Right atrium auricular region (tissue), 2 donors: ENCODE results near the gene NKAPD1. TPM values are rescaled to one million over a fixed set of nuclear protein-coding genes. Genes with fewer than 3 reads are reported as not detected.
A peak's percentile ranks its signal among the peaks of the same experiment; 100 is the strongest.
"Not testable (repeated sequence)": the region's sequence is repeated elsewhere in the genome, so short reads cannot be mapped to it uniquely, and the experiment has no call there.

ENCODE experiments used
- DNase-seq: peaks from one replicate; pipeline ENCODE4 v3.0.0-alpha.2; 2019; ENCODE audit warnings: low spot score
- H3K27ac ChIP-seq, 2 donors: fragments of 200-600 bp; sonication (generic); 1 replicate in 1 of 2; 2 replicates in 1 of 2; pipeline ENCODE4 v1.5.1; 2016 to 2019
- H3K27me3 ChIP-seq, 2 donors: fragments of 200-600 bp; sonication (generic); one replicate each; pipeline versions ENCODE4 v1.5.1 to v1.6.0; 2017 to 2019
- H3K36me3 ChIP-seq: fragments of 200-600 bp; sonication (generic); one replicate; pipeline ENCODE4 v1.5.1; 2016
- H3K4me1 ChIP-seq, 2 donors: fragments of 200-600 bp; sonication (generic); one replicate each; pipeline versions ENCODE4 v1.5.1 to v1.6.0; 2017 to 2019
- H3K4me3 ChIP-seq, 2 donors: fragments of 200-600 bp; sonication (generic); 1 replicate in 1 of 2; 2 replicates in 1 of 2; pipeline ENCODE4 v1.5.1; 2017 to 2019; ENCODE audit warnings: mild to moderate bottlenecking in 1 of 2, moderate library complexity in 1 of 2
- H3K9me3 ChIP-seq, 2 donors: fragments of 200-600 bp; sonication (generic); one replicate each; pipeline ENCODE4 v1.5.1; 2019
- total RNA-seq, 2 donors: library from RNA; depleted of rRNA; stranded (reverse); fragments of >200 nt; gene quantifications; one replicate each; pipeline ENCODE4 v1.1.0, GENCODE V29; 2016
- TF ChIP-seq, protein P1 (sequence below), 2 donors: fragments of 200-600 bp; sonication (generic); IDR thresholded peaks; one replicate each; pipeline ENCODE4 v1.5.1; 2019; ENCODE audit warnings: antibody characterized with exemption in 2 of 2

Gene NKAPD1
- total RNA-seq, 2 donors from 2014 or later: 4.4 to 7.0 TPM

DNA sequence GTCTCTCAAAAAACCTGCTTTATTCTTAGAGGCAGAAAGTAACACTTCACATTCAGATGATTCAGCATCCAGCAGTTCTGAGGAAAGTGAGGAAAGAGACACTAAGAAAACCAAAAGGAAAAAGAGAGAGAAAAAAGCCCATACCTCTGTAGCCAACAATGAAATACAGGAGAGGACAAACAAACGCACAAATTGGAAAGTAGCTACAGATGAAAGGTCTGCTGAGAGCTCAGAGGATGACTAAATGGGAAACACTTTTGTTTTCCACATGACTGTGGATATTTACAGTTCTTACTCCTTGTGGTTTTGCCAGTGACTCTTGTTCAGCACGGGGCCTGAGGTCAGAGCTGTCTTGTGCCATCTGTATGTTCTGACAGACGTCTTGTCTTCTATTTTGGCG lies 8.6 kb downstream of the NKAPD1 start:
- Histone ChIP-seq H3K4me3 (no peak overlapping the region), H3K27me3 (no peaks in the 10 kb centered on the region), H3K9me3 (no peaks in the 10 kb centered on the region), H3K27ac (no peak overlapping the region), H3K4me1 (peaks cover 0 to 14% of the 10 kb centered on the region in 2 donors), H3K36me3 (peaks cover 76% of the 10 kb centered on the region)
- TF ChIP-seq, protein P1, sequence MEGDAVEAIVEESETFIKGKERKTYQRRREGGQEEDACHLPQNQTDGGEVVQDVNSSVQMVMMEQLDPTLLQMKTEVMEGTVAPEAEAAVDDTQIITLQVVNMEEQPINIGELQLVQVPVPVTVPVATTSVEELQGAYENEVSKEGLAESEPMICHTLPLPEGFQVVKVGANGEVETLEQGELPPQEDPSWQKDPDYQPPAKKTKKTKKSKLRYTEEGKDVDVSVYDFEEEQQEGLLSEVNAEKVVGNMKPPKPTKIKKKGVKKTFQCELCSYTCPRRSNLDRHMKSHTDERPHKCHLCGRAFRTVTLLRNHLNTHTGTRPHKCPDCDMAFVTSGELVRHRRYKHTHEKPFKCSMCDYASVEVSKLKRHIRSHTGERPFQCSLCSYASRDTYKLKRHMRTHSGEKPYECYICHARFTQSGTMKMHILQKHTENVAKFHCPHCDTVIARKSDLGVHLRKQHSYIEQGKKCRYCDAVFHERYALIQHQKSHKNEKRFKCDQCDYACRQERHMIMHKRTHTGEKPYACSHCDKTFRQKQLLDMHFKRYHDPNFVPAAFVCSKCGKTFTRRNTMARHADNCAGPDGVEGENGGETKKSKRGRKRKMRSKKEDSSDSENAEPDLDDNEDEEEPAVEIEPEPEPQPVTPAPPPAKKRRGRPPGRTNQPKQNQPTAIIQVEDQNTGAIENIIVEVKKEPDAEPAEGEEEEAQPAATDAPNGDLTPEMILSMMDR (IDR thresholded peaks at IDR 0.05): no peak
- DNase-seq: no peak

DNA sequence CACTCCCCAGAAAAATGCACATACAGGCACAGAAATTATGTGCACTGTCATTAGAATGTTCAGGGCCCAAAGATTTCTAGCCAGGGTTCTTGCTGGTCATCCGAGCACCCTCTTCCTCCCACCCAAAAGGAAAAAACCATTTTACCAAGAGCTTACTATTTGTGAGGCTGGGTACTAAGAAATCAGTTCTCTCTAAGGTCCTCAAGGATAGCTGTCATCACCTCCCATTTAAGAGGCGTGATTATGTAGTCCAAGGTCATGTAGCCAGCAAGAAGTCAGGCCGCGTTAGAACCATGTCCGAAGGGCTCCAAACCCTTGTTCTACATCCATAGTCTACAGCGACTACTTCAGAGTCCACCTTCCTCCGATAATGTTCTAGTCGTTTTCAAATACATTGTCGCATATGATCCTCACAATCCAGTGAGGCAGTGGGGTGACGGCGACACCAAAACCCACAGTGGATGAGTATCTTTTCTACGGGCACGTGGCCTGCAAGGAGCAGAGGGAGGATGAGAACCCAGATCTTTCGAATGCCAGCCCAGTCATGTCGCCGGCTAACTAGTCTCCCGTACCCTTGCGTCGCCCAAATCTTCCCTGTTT lies 11.8 kb downstream of the NKAPD1 start:
- H3K27me3 ChIP-seq: no peaks in the 10 kb centered on the region
- no peak for DNase-seq
- peaks cover 76% of the 10 kb centered on the region for H3K36me3 ChIP-seq
- H3K4me3 ChIP-seq: peak overlapping the region; percentile 87 to 90
- peaks cover 0 to 35% of the 10 kb centered on the region in 2 donors for H3K4me1 ChIP-seq
- H3K9me3 ChIP-seq: no peaks in the 10 kb centered on the region
- peak overlapping the region; percentile 74 to 84 for H3K27ac ChIP-seq
- TF ChIP-seq, protein P1 (IDR thresholded peaks at IDR 0.05): no peak

DNA sequence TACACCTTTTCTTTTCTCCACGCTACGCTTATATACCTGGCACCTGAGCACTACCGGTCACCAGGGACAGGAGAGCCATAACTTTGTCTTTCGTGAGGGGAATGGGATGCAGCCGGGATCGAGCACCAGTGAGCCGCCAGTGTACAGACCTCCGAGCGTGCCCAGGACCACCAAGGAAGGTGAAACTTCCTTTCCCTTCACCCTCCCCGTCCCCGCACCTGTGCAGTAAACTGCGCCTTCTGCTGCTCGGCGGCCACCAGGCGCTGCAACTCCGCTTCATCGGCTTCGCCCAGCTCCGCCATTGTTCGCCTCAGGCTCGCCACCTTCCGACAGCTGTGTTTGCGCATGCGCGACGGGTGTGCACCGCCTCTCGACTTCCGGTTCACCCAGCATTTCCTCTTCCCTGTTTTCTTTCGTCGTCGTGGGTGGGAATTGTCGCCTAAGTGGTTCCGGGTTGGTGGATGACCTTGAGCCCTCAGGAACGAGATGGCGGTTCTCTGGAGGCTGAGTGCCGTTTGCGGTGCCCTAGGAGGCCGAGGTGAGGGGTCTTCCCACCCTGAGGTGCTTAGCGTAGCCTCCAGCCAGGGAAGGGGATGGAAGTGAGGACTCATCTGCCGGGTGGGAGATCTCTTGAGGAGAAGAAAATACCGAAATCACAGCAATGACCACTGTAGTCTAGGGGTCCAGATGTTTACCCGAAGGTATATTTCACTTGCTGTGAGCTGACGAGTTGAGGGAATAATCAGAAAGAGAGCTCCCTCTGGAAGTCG lies 12.5 kb downstream of the NKAPD1 start, which contains the start of the genes SDHD and TIMM8B:
SDHD (plus strand) TSS at position 452 of the 770 bp plus-strand sequence; CDS start at position 487, 35 bp downstream.
TIMM8B (minus strand) TSS at position 335 of the 770 bp plus-strand sequence; CDS start at position 302, 33 bp downstream.
- peaks cover 76% of the 10 kb centered on the region for H3K36me3 ChIP-seq
- DNase-seq: peak; percentile 97
- H3K4me1 ChIP-seq: peaks cover 0 to 35% of the 10 kb centered on the region in 2 donors
- no peaks in the 10 kb centered on the region for H3K9me3 ChIP-seq
- peak within 1 kb of the TSS; percentile 87 to 90 for H3K4me3 ChIP-seq
- TF ChIP-seq, protein P1 (IDR thresholded peaks at IDR 0.05): peak in 1 of 2 donors; percentile 47
- H3K27ac ChIP-seq: peak within 1 kb of the TSS; percentile 74 to 84
- no peaks in the 10 kb centered on the region for H3K27me3 ChIP-seq

DNA sequence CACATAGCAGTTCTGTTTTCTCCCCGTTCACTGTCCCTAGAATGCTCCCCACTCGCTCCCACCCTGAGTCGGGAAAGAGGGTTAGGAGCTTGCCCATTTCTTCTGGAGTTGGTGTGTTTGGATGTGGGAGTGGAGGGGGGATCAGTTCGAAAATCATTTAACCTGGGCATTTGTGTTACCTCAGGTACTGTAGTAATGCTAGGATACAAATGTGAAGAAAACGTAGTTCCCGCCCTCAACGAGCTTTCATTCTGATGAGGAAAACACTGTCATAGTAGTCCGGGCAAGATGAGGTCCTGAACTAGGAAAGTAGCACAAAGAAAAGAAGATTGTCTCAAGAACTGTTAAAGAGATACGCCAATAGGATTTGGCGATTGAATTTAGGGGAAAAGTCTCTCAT lies 13.1 kb downstream of the NKAPD1 start:
- Histone ChIP-seq H3K9me3 (no peaks in the 10 kb centered on the region), H3K27me3 (no peaks in the 10 kb centered on the region), H3K4me1 (peaks cover 0 to 35% of the 10 kb centered on the region in 2 donors), H3K4me3 (peak overlapping the region; percentile 87 to 90), H3K36me3 (peaks cover 76% of the 10 kb centered on the region), H3K27ac (peak overlapping the region; percentile 74 to 84)
- TF ChIP-seq, protein P1 (IDR thresholded peaks at IDR 0.05): no peak
- DNase-seq: no peak

DNA sequence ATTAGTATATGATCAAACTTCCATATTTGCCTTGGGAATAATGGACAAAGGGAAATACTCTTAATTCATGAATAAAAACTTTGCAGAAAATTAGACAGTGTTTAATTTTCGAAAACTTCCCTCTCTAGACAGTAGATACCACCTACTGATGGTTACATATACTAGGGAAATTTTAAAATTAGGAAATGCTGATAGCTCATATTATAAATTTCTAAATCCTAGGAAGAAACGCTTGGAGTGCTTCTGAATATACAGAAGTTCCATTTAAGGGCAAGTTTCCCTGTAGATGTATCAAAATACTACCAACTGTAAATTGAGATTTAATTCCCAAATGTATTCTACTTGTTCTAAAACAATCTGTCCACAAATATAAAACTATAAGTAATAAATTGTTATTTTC lies 21.2 kb downstream of the NKAPD1 start:
- not testable (repeated sequence) for H3K4me3 ChIP-seq, H3K4me1 ChIP-seq, H3K27ac ChIP-seq, DNase-seq, H3K27me3 ChIP-seq, H3K9me3 ChIP-seq
- H3K36me3 ChIP-seq: peaks cover 80% of the 10 kb centered on the region

DNA sequence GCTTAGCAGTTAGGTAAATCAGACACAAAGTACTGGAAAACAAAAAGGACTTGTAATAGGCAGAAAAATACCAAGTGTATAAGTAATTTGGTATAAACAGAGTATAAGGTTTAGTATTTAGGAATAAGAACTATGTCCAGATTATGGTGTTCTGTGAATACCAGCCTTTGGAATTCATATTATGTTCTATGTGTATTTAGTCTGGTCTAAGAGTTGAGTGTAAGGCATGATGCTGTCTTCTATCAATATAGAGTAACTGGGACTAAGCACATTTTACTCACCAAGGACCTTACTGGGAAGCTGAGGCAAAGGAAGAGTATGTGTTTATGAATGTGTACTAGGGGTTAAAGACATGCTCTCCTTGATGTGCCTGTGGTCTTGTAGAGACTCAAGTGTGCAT lies 22.1 kb downstream of the NKAPD1 start:
- TF ChIP-seq, protein P1 (IDR thresholded peaks at IDR 0.05): no peak
- no peak for DNase-seq
- H3K36me3 ChIP-seq: peaks cover 71% of the 10 kb centered on the region
- H3K4me3 ChIP-seq: no peak overlapping the region
- no peak overlapping the region for H3K27ac ChIP-seq
- H3K4me1 ChIP-seq: no peaks in the 10 kb centered on the region
- H3K9me3 ChIP-seq: no peaks in the 10 kb centered on the region
- no peaks in the 10 kb centered on the region for H3K27me3 ChIP-seq
